Neural progenitor cell (in vitro differentiated cells): ENCODE data around the gene GMFB. TPM values are rescaled to one million over a fixed set of nuclear protein-coding genes. Genes with fewer than 3 reads are reported as not detected.

Experiments used
- DNase-seq: peaks from one replicate; pipeline ENCODE4 v3.0.0-alpha.2; 2016; ENCODE audit warnings: low spot score
- H2AFZ ChIP-seq: fragments of 200-600 bp; sonication (generic); replicated peaks from 2 replicates; pipeline ENCODE4 v1.6.1; 2016; ENCODE audit warnings: antibody characterized with exemption
- H3F3A ChIP-seq: fragments of 200-600 bp; sonication (generic); 2 replicates; pipeline ENCODE4 v1.6.1; 2016; ENCODE audit warnings: antibody characterized with exemption, low read depth
- H3K27ac ChIP-seq: fragments of 200-600 bp; sonication (generic); 2 replicates; pipeline ENCODE4 v1.5.1; 2016; ENCODE audit warnings: mild to moderate bottlenecking
- H3K27me3 ChIP-seq: fragments of 200-600 bp; sonication (generic); 2 replicates; pipeline ENCODE4 v1.6.1; 2016; ENCODE audit warnings: mild to moderate bottlenecking, moderate library complexity
- H3K36me3 ChIP-seq: fragments of 200-600 bp; sonication (generic); 2 replicates; pipeline ENCODE4 v1.5.1; 2016
- H3K4me1 ChIP-seq: fragments of 200-600 bp; sonication (generic); 2 replicates; pipeline ENCODE4 v1.6.1; 2016; ENCODE audit warnings: mixed run types
- H3K4me2 ChIP-seq: fragments of 200-600 bp; sonication (generic); 2 replicates; pipeline ENCODE4 v1.6.1; 2016
- H3K4me3 ChIP-seq: fragments of 200-600 bp; sonication (generic); 2 replicates; pipeline ENCODE4 v1.5.1; 2016
- H3K79me2 ChIP-seq: fragments of 200-600 bp; sonication (generic); 2 replicates; pipeline ENCODE4 v1.6.1; 2016; ENCODE audit warnings: low read depth
- H3K9ac ChIP-seq: fragments of 200-600 bp; sonication (generic); 2 replicates; pipeline ENCODE4 v1.6.1; 2016
- H3K9me3 ChIP-seq: fragments of 200-600 bp; sonication (generic); 2 replicates; pipeline ENCODE4 v1.5.1; 2016; ENCODE audit warnings: low read depth
- H4K20me1 ChIP-seq: fragments of 200-600 bp; sonication (generic); 2 replicates; pipeline ENCODE4 v1.6.1; 2016; ENCODE audit warnings: low read depth
- H3K27ac Mint-ChIP-seq: 3 replicates; pipeline ENCODE4 v1.8.0; 2021; ENCODE audit warnings: mixed read lengths
- H3K27me3 Mint-ChIP-seq: 2 replicates; pipeline ENCODE4 v1.8.0; 2022; ENCODE audit warnings: low read depth, mild to moderate bottlenecking, inconsistent platforms, moderate library complexity, mixed read lengths; ENCODE audit not compliant: insufficient read depth
- H3K36me3 Mint-ChIP-seq: 3 replicates; pipeline ENCODE4 v1.8.0; 2021; ENCODE audit warnings: mixed read lengths
- H3K4me1 Mint-ChIP-seq: 3 replicates; pipeline ENCODE4 v1.8.0; 2021; ENCODE audit warnings: mixed read lengths
- H3K4me3 Mint-ChIP-seq: 3 replicates; pipeline ENCODE4 v1.8.0; 2021; ENCODE audit warnings: mild to moderate bottlenecking, moderate library complexity, mixed read lengths
- H3K9me3 Mint-ChIP-seq: 3 replicates; pipeline ENCODE4 v1.8.0; 2020; ENCODE audit warnings: mixed read lengths
- CTCF ChIP-seq: fragments of 200-600 bp; sonication (generic); IDR thresholded peaks from 2 replicates; pipeline ENCODE4 v1.5.1; 2017; ENCODE audit warnings: antibody characterized with exemption, mild to moderate bottlenecking
- EZH2 ChIP-seq: fragments of 200-600 bp; sonication (generic); IDR thresholded peaks from 2 replicates; pipeline ENCODE4 v1.6.1; 2017; ENCODE audit warnings: antibody characterized with exemption, mild to moderate bottlenecking, moderate library complexity
- EZH2phosphoT487 ChIP-seq: fragments of 200-600 bp; sonication (generic); IDR thresholded peaks from 2 replicates; pipeline ENCODE4 v1.6.1; 2017; ENCODE audit warnings: antibody characterized with exemption
- total RNA-seq: library from RNA; depleted of rRNA; stranded (reverse); fragments of >200 nt; gene quantifications from 2 replicates; pipeline ENCODE4 v1.2.3, GENCODE V29; 2015; ENCODE audit warnings: low replicate concordance

Gene GMFB
- total RNA-seq, 1 donor from 2014 or later: 172 TPM

DNA sequence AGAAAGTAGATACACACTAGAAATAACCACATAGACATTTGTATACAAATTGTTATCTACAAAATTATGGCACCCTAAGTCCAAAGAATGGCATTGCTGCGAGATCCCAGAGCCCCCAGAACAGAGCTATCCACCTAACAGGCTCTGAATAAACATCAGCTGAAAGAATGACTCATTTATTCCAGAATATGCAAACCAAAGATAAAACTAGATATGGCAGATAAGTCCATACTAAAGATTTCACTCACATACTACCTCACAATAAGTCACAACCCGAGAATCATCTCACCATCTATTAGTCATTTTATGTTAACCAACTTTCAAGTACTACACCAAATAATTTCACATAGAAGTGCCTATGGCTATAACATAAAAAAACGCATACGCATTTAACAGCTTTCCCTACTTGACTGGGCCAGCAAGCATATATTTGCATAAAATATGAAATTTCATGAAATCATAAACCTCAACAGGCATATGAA is 53.2 kb downstream of the GMFB start:
- Histone ChIP-seq H3K27ac (no peak overlapping the region), H3K36me3 (peaks cover 3% of the 10 kb centered on the region), H3K9ac (no peak overlapping the region), H3K4me1 (peaks cover 44% of the 10 kb centered on the region), H3F3A (peaks cover 24% of the 10 kb centered on the region), H4K20me1 (peaks cover 23% of the 10 kb centered on the region), H3K79me2 (peaks cover 100% of the 10 kb centered on the region), H3K4me2 (no peak overlapping the region), H2AFZ (no peak overlapping the region), H3K9me3 (no peaks in the 10 kb centered on the region), H3K27me3 (no peaks in the 10 kb centered on the region), H3K4me3 (no peak overlapping the region)
- Mint-ChIP-seq H3K4me3 (no peak overlapping the region), H3K27me3 (no peaks in the 10 kb centered on the region), H3K36me3 (peaks cover 12% of the 10 kb centered on the region), H3K27ac (no peak overlapping the region), H3K4me1 (peaks cover 53% of the 10 kb centered on the region), H3K9me3 (no peaks in the 10 kb centered on the region)
- DNase-seq: no peak
- TF ChIP-seq EZH2phosphoT487 (no peak), CTCF (no peak), EZH2 (no peak)

DNA sequence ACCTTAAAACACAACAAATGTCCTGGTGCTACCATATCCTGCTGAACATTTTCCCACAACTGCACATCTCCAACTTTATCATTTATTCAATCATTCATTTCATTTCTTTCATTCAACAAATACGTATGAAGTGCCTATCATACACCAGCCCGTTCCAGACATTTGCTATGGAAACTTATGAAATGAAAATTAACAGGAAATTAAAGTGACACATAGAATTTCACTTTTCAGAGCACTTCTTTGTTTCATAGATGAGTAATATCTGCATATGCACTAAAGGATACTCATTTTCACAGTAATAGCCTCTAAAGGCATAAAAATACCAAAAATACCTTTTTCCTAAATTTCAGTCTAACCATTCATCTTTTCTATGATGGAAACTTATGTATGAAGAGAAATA is 60.3 kb downstream of the GMFB start:
- Histone ChIP-seq H3K36me3 (peaks cover 15% of the 10 kb centered on the region), H3K4me1 (no peaks in the 10 kb centered on the region), H3F3A (peaks cover 4% of the 10 kb centered on the region), H3K27me3 (no peaks in the 10 kb centered on the region), H3K4me2 (no peak overlapping the region), H3K9ac (no peak overlapping the region), H3K9me3 (no peaks in the 10 kb centered on the region), H3K27ac (no peak overlapping the region), H2AFZ (no peak overlapping the region), H3K79me2 (peaks cover 39% of the 10 kb centered on the region), H4K20me1 (peaks cover 4% of the 10 kb centered on the region), H3K4me3 (no peak overlapping the region)
- no peaks in the 10 kb centered on the region for H3K27me3 Mint-ChIP-seq
- H3K9me3 Mint-ChIP-seq: no peaks in the 10 kb centered on the region
- no peak for DNase-seq
- TF ChIP-seq CTCF (no peak), EZH2phosphoT487 (no peak)
- H3K36me3 Mint-ChIP-seq: peaks cover 16% of the 10 kb centered on the region
- H3K4me3 Mint-ChIP-seq: no peak overlapping the region
- H3K27ac Mint-ChIP-seq: no peak overlapping the region
- peaks cover 13% of the 10 kb centered on the region for H3K4me1 Mint-ChIP-seq

- no peaks in the 10 kb centered on the region for H3K27me3 Mint-ChIP-seq
- H4K20me1 ChIP-seq: peaks cover 4% of the 10 kb centered on the region
- no peak for DNase-seq
Observed at GRCh38 chr14:54427871-54428270, 60.9 kb downstream of the GMFB start.

More at GRCh38 chr14:54427871-54428270, 60.9 kb downstream of the GMFB start:
- Mint-ChIP-seq H3K4me1 (peaks cover 7% of the 10 kb centered on the region), H3K4me3 (no peak overlapping the region), H3K27ac (no peak overlapping the region), H3K36me3 (peaks cover 16% of the 10 kb centered on the region), H3K9me3 (no peaks in the 10 kb centered on the region)
- Histone ChIP-seq H3K4me3 (no peak overlapping the region), H3K9ac (no peak overlapping the region), H3K4me1 (no peaks in the 10 kb centered on the region), H3K27ac (no peak overlapping the region), H3K27me3 (no peaks in the 10 kb centered on the region), H3K36me3 (peaks cover 15% of the 10 kb centered on the region), H2AFZ (no peak overlapping the region), H3F3A (peaks cover 5% of the 10 kb centered on the region), H3K9me3 (no peaks in the 10 kb centered on the region), H3K4me2 (no peak overlapping the region), H3K79me2 (peaks cover 32% of the 10 kb centered on the region)
- TF ChIP-seq EZH2 (no peak), CTCF (no peak), EZH2phosphoT487 (no peak)
